NT2/D1 (cell line): ENCODE data around the gene KISS1R.
"Not testable (repeated sequence)": the region's sequence is repeated elsewhere in the genome, so short reads cannot be mapped to it uniquely, and the experiment has no call there.

Experiments
- DNase-seq: peaks from one replicate; pipeline ENCODE4 v3.0.0-alpha.2; 2011; ENCODE audit warnings: low read depth, low spot score
- H3K27me3 ChIP-seq: 2 replicates; pipeline ENCODE4 v1.6.0; 2011; ENCODE audit warnings: mild to moderate bottlenecking; ENCODE audit not compliant: insufficient read length, insufficient read depth
- H3K36me3 ChIP-seq: 2 replicates; pipeline ENCODE4 v1.6.1; 2011; ENCODE audit warnings: mild to moderate bottlenecking, low read length, mixed read lengths; ENCODE audit not compliant: insufficient read depth, insufficient read length
- H3K4me1 ChIP-seq: 2 replicates; pipeline ENCODE4 v1.5.1; 2011; ENCODE audit not compliant: insufficient read depth, insufficient read length
- H3K4me3 ChIP-seq: 2 replicates; pipeline ENCODE4 v1.5.1; 2011; ENCODE audit warnings: low read depth; ENCODE audit not compliant: insufficient read length
- H3K9ac ChIP-seq: 2 replicates; pipeline ENCODE4 v1.6.0; 2011; ENCODE audit warnings: low read depth; ENCODE audit not compliant: insufficient read length
- H3K9me3 ChIP-seq: 2 replicates; pipeline ENCODE4 v1.5.1; 2011; ENCODE audit warnings: mild to moderate bottlenecking, low read length; ENCODE audit not compliant: insufficient read depth
- SUZ12 ChIP-seq: IDR thresholded peaks from 2 replicates; pipeline ENCODE4 v1.6.1; 2011; ENCODE audit not compliant: insufficient read length, insufficient read depth; ENCODE audit errors: extremely low read depth
- YY1 ChIP-seq: IDR thresholded peaks from 2 replicates; pipeline ENCODE4 v1.6.1; 2011; ENCODE audit not compliant: insufficient read length, insufficient read depth
- ZNF274 ChIP-seq: IDR thresholded peaks from 2 replicates; pipeline ENCODE4 v1.6.1; 2011; ENCODE audit warnings: mild to moderate bottlenecking, low read depth, low read length

KISS1R gene

DNA sequence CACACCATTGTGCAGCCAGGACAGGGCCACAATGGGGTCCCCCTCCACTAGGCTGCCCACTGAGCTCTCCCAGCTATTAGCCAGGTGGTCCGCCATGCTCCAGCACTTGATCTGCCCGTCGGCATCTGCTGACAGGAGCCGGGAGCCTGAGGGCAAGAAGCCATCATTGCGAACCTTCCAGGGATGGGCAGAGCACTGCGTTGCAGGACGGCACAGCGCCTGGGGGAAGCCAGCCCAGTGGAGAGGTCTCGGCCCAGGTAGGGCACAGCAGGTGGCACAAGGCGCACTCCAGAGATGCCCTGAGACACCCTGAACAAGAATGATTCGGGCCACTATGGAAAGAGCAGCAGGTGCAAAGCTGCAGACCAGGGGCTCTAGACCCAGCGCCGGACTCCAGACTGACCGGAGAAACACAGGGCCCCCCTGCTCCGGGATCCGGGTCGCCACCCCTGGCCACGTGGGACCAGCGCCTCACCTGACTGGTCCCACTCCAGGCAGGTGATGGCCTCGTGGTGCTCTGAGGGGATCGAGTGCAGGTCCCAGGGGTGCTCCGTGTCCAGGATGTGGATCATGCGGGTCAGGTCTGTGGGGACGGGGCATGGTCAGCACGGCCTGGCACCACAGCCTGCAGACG, 27.4 kb upstream of the KISS1R start:
- H3K9ac ChIP-seq = no peak overlapping the region
- no peak overlapping the region for H3K4me3 ChIP-seq
- DNase-seq = no peak
- TF ChIP-seq ZNF274 = no peak
- no peak for TF ChIP-seq SUZ12
- no peak for TF ChIP-seq YY1
- H3K36me3 ChIP-seq = peaks cover 60% of the 10 kb centered on the region
- peaks cover 5% of the 10 kb centered on the region for H3K4me1 ChIP-seq
- no peaks in the 10 kb centered on the region for H3K27me3 ChIP-seq
- H3K9me3 ChIP-seq = no peaks in the 10 kb centered on the region

- no peak for DNase-seq
- no peak overlapping the region for H3K9ac ChIP-seq
- peaks cover 50% of the 10 kb centered on the region for H3K36me3 ChIP-seq
- TF ChIP-seq YY1 (no peak), ZNF274 (no peak), SUZ12 (no peak)
- peaks cover 6% of the 10 kb centered on the region for H3K4me1 ChIP-seq
- no peaks in the 10 kb centered on the region for H3K9me3 ChIP-seq
- no peaks in the 10 kb centered on the region for H3K27me3 ChIP-seq
- H3K4me3 ChIP-seq = no peak overlapping the region
Observed at GRCh38 chr19:890831-891230, 26.3 kb upstream of the KISS1R start.

- H3K27me3 ChIP-seq, DNase-seq, H3K4me1 ChIP-seq, H3K9me3 ChIP-seq: not testable (repeated sequence)
- peak overlapping the region; percentile 54 for H3K9ac ChIP-seq
- peak overlapping the region; percentile 86 for H3K4me3 ChIP-seq
- peaks cover 49% of the 10 kb centered on the region for H3K36me3 ChIP-seq
Observed at GRCh38 chr19:891421-892200, 25.5 kb upstream of the KISS1R start.

DNA sequence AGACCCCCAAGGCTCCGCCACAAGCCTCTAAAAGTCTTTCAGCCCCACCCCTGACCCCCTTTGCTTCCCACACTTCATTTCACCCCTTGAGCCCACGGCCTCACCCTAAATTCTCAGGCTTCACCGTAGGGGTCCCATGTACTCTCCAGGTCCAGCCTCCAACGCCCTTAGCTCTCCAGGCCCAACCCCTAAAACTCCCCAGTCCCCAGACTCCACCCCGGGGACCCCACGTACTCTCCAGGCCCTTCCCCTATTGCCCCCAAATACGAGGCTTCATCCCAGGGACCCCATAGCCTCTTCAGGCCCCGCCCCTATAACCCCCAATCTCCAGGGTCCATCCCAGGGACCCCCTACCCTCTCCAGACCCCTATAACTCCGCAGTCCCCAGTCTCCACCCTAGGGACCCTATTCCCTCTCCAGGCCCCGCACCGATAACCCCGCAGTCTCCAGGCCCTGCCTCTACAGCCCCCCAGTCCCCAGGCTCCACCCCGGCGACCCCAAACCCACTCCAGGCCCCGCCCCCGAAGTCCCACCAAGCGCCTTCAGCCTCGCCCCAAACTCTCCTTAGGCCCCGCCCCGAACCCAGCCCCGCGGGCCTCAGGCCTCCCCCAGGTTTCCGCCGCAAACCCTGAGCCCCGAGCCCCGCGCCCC, 24.8 kb upstream of the KISS1R start:
- no peak for TF ChIP-seq ZNF274
- no peak for TF ChIP-seq SUZ12
- no peak for TF ChIP-seq YY1
- peaks cover 6% of the 10 kb centered on the region for H3K4me1 ChIP-seq
- peak overlapping the region; percentile 86 for H3K4me3 ChIP-seq
- H3K36me3 ChIP-seq = peaks cover 50% of the 10 kb centered on the region
- H3K27me3 ChIP-seq = no peaks in the 10 kb centered on the region
- H3K9ac ChIP-seq = peak overlapping the region; percentile 54
- H3K9me3 ChIP-seq = no peaks in the 10 kb centered on the region
- no peak for DNase-seq

- peak; percentile 91 for DNase-seq
- Histone ChIP-seq H3K9me3 (no peaks in the 10 kb centered on the region), H3K27me3 (no peaks in the 10 kb centered on the region), H3K36me3 (peaks cover 49% of the 10 kb centered on the region), H3K9ac (peak within 1 kb of the TSS; percentile 95), H3K4me3 (peak within 1 kb of the TSS; percentile 86), H3K4me1 (peaks cover 6% of the 10 kb centered on the region)
- TF ChIP-seq YY1 = peak; percentile 59
- no peak for TF ChIP-seq ZNF274
Observed at GRCh38 chr19:892894-893689, 24.0 kb upstream of the KISS1R start, which contains the start of the genes MED16 and RNU6-9. TSS of gene MED16 (minus strand) at chr19:893187. CDS start at chr19:891131, 2,056 bp downstream. TSS of gene RNU6-9 (plus strand) at chr19:893484.

GRCh38 chr19:896434-896833, 20.7 kb upstream of the KISS1R start:
- Histone ChIP-seq H3K27me3 (no peaks in the 10 kb centered on the region), H3K9me3 (no peaks in the 10 kb centered on the region), H3K9ac (no peak overlapping the region), H3K4me3 (no peak overlapping the region), H3K36me3 (peaks cover 42% of the 10 kb centered on the region), H3K4me1 (peaks cover 17% of the 10 kb centered on the region)
- DNase-seq = no peak
- no peak for TF ChIP-seq ZNF274
- TF ChIP-seq SUZ12 = no peak
- no peak for TF ChIP-seq YY1

GRCh38 chr19:896999-897398, 20.1 kb upstream of the KISS1R start:
- peaks cover 17% of the 10 kb centered on the region for H3K4me1 ChIP-seq
- H3K36me3 ChIP-seq = peaks cover 48% of the 10 kb centered on the region
- no peaks in the 10 kb centered on the region for H3K27me3 ChIP-seq
- no peaks in the 10 kb centered on the region for H3K9me3 ChIP-seq
- no peak overlapping the region for H3K4me3 ChIP-seq
- H3K9ac ChIP-seq = no peak overlapping the region
- no peak for TF ChIP-seq ZNF274
- TF ChIP-seq YY1 = no peak
- no peak for TF ChIP-seq SUZ12
- DNase-seq = no peak
